ENCODE results near the gene SGCA. TPM values are rescaled to one million over a fixed set of nuclear protein-coding genes. Genes with fewer than 3 reads are reported as not detected.

Gene SGCA
- total RNA-seq, 1 donor from 2014 or later = 1.7 TPM

DNA sequence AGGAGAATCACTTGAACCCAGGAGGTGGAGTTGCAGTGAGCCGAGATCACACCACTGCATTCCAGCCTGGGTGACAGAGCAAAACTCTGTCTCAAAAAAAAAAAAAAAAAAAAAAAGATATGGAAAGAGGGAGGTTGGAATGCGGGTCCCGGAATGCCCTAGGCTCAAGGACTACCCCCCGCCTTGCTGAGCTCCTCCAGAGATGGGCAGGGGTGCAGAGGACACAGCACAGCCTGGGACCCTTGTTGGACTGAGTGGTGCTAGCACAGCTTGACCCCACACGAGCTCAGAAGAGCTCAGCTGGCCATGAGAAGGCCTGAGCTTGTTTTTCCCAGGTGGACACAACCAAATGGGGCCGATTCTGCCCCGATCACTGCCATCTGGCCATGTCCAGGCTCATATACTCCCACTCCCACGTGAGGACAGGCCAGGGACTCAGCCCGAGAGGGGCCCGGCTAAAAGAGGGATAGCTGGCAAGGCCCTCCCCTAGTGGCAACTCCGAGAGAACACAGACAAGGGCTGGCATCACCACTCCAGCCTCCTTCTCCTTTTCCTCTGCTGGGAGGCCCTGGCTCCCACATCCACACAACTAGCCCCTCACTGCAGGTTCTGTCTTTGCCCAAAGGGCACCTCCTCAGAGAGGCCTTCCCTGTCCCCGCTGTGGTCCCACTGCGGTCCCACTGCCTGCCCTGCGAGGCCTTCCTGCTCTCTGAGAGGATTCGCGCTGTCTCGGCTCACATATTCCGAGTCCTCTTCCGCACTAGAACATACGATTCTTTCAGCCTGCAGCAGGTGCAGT lies 11.0 kb downstream of the SGCA start:
- no peak overlapping the region for H3K4me3 Mint-ChIP-seq
- CTCF ChIA-PET = interaction anchor here (0.9 to 3.5 kb wide), 5 partner anchors 15 to 120 kb away, joined by 3 to 22 read pairs (median 8); no protein-coding TSS in a partner anchor
- no peak overlapping the region for H3K27ac Mint-ChIP-seq
- peaks cover 9% of the 10 kb centered on the region for H3K4me1 Mint-ChIP-seq
- ATAC-seq (ENCODE audit: low read depth) (no peak), DNase-seq (no peak)
- TF ChIP-seq, protein P1, sequence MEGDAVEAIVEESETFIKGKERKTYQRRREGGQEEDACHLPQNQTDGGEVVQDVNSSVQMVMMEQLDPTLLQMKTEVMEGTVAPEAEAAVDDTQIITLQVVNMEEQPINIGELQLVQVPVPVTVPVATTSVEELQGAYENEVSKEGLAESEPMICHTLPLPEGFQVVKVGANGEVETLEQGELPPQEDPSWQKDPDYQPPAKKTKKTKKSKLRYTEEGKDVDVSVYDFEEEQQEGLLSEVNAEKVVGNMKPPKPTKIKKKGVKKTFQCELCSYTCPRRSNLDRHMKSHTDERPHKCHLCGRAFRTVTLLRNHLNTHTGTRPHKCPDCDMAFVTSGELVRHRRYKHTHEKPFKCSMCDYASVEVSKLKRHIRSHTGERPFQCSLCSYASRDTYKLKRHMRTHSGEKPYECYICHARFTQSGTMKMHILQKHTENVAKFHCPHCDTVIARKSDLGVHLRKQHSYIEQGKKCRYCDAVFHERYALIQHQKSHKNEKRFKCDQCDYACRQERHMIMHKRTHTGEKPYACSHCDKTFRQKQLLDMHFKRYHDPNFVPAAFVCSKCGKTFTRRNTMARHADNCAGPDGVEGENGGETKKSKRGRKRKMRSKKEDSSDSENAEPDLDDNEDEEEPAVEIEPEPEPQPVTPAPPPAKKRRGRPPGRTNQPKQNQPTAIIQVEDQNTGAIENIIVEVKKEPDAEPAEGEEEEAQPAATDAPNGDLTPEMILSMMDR (IDR thresholded peaks at IDR 0.05) = no peak
- POLR2A ChIA-PET = interaction anchor here (0.6 to 1.5 kb wide), 3 partner anchors 13 to 44 kb away, joined by 3 to 6 read pairs (median 4); no protein-coding TSS in a partner anchor
- H3K27me3 Mint-ChIP-seq = no peaks in the 10 kb centered on the region
- H3K9me3 Mint-ChIP-seq = no peaks in the 10 kb centered on the region
- H3K36me3 Mint-ChIP-seq (ENCODE audit: low read depth) = no peaks in the 10 kb centered on the region
- intact Hi-C loops (cut with micrococcal nuclease) = no loop called here

DNA sequence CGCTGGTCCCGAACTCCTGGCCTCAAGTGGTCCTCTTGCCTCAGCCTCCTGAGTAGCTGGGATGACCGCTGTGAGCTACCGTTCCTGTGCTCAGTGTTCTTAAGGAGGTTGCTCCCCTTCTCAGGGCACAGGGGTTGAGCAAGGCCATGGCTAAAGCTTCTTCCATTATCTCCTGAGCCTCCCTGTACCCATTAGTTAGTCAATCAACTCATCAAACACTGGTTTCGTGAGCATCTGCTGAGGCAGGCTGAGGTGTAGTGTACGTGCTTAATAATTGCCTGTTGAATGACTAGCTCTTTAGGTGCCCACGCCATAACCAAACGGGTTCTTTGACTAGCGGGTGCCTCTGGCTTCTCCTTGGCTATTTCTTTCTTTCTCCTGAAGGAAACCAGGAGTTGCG lies 11.7 kb downstream of the SGCA start:
- POLR2A ChIA-PET = interaction anchor here (0.6 to 2.1 kb wide), 4 partner anchors 14 to 45 kb away, joined by 3 to 6 read pairs (median 5); no protein-coding TSS in a partner anchor
- CTCF ChIA-PET = interaction anchor here (0.9 to 3.5 kb wide), 9 partner anchors 8 to 119 kb away, joined by 3 to 22 read pairs (median 9); partner anchors contain the start of genes COL1A1 and PDK2
- Mint-ChIP-seq H3K27me3 (no peaks in the 10 kb centered on the region), H3K9me3 (no peaks in the 10 kb centered on the region), H3K27ac (no peak overlapping the region), H3K36me3 (ENCODE audit: low read depth) (no peaks in the 10 kb centered on the region), H3K4me3 (no peak overlapping the region), H3K4me1 (peaks cover 12% of the 10 kb centered on the region)
- ATAC-seq (ENCODE audit: low read depth) (no peak), DNase-seq (no peak)
- intact Hi-C loops (cut with micrococcal nuclease) = no loop called here
- TF ChIP-seq, protein P1 (IDR thresholded peaks at IDR 0.05) = no peak

DNA sequence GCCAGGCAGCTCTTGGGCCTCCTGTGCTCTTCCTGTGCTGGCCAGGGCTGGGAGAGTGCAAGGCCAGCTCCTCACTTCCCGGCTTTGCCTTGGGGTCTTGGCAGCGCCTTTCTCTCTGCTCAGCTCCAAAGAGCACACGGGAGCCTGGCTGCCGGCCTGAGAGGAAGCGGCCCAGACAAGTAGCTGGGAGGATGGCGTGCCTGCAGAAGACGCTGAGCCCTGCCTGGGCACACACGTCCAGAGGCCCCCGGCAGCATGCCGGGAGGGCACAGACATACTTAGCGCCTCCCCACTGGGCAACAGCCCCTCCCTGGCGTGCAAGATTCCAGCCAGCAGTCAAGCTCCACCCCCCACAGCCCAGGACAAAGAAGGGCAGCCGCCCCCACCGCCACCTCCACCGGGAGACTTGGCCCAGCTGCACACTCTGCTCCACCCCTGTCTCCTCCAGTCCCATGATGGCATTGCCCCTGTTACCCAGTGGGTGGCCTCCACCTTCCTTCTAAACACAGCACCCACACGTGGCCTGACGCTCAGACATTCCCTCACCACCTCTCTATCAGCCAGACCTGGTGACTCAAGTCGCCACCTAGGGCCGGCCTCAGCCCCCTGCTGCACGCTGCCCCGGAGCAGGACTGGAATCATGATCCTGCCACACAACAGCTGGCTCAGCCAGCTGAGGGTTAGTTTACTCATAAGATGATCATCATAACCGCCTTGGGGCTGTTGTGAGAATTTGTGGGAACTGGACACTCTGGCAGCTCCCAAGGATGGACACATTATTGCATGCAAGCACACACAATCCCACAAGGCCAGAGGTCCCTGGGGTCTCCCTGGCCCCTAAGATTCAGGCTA lies 12.4 kb downstream of the SGCA start:
- H3K27ac Mint-ChIP-seq = no peak overlapping the region
- H3K4me1 Mint-ChIP-seq = peaks cover 18% of the 10 kb centered on the region
- TF ChIP-seq, protein P1 (IDR thresholded peaks at IDR 0.05) = no peak
- H3K4me3 Mint-ChIP-seq = peak overlapping the region; percentile 54
- no peaks in the 10 kb centered on the region for H3K9me3 Mint-ChIP-seq
- peak; percentile 99 for ATAC-seq (ENCODE audit: low read depth)
- H3K27me3 Mint-ChIP-seq = no peaks in the 10 kb centered on the region
- ChIA-PET CTCF (interaction anchor here (0.7 to 3.5 kb wide), 13 partner anchors 9 to 118 kb away, joined by 3 to 22 read pairs (median 4); partner anchors contain the start of genes COL1A1 and PDK2), POLR2A (interaction anchor here (1.4 to 2.1 kb wide), 3 partner anchors 12 to 45 kb away, joined by 3 to 6 read pairs (median 4); no protein-coding TSS in a partner anchor)
- DNase-seq = peak; percentile 45
- no peaks in the 10 kb centered on the region for H3K36me3 Mint-ChIP-seq (ENCODE audit: low read depth)
- intact Hi-C loops (cut with micrococcal nuclease) = loop anchor here (1.0 kb wide), 1 partner anchor 84 kb away; no protein-coding TSS in a partner anchor

DNA sequence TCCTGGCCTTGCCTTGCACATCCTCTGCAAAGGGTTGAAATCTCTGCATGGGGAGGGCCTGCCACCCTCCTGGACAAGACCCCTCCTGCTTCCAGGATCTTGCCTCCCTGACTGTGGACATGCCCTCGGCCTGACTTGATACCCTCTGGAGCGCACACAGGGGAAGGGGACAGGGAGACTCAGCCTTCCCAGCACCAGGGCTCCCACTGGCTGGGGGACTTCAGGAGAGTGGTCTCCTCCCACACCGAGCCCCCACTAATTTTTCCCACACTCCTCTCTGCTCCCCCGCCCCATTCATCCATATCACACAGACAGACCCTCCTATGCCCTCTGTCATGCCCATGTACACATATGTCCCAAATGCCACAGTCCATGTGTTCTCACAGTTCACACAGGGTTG lies 14.3 kb downstream of the SGCA start:
- H3K4me1 Mint-ChIP-seq = peaks cover 37% of the 10 kb centered on the region
- H3K9me3 Mint-ChIP-seq = no peaks in the 10 kb centered on the region
- no peaks in the 10 kb centered on the region for H3K27me3 Mint-ChIP-seq
- TF ChIP-seq, protein P1 (IDR thresholded peaks at IDR 0.05) = no peak
- ATAC-seq (ENCODE audit: low read depth) (no peak), DNase-seq (no peak)
- H3K27ac Mint-ChIP-seq = no peak overlapping the region
- peaks cover under 1% of the 10 kb centered on the region for H3K36me3 Mint-ChIP-seq (ENCODE audit: low read depth)
- intact Hi-C loops (cut with micrococcal nuclease) = no loop called here
- no peak overlapping the region for H3K4me3 Mint-ChIP-seq
- POLR2A ChIA-PET = interaction anchor here (0.6 kb wide), 1 partner anchor 345 kb away, joined by 3 read pairs; no protein-coding TSS in a partner anchor
- CTCF ChIA-PET = interaction anchor here (0.9 kb wide), 1 partner anchor 11 kb away, joined by 3 read pairs; no protein-coding TSS in a partner anchor

Data from activated B cell treated with CpG ODN at 0.5 μM for 24 hours (primary cell).